Suprapubic skin (tissue), 3 donors: ENCODE data around the gene NRBF2.

Source experiments
- CTCF ChIP-seq, 2 donors: fragments of 200-600 bp in 1 of 2; fragments of 450-650 bp in 1 of 2; sonication (generic) in 1 of 2; IDR thresholded peaks; one replicate each; pipeline ENCODE4 v1.5.1; 2016 to 2019; ENCODE audit warnings: antibody characterized with exemption in 2 of 2, mild to moderate bottlenecking in 1 of 2, moderate library complexity in 1 of 2
- POLR2A ChIP-seq, 2 donors: fragments of 450-650 bp; IDR thresholded peaks; one replicate each; pipeline ENCODE4 v1.6.1; 2017; ENCODE audit warnings: antibody characterized with exemption in 2 of 2, mild to moderate bottlenecking in 2 of 2, moderate library complexity in 2 of 2

GRCh38 chr10:63129888-63130287 is 3.2 kb upstream of the NRBF2 start:
- TF ChIP-seq CTCF (IDR thresholded peaks at IDR 0.05): no peak
- no peak for TF ChIP-seq POLR2A (IDR thresholded peaks at IDR 0.05)
